CD4-positive, alpha-beta T cell treated with Interleukin-12 subunit alpha and Interleukin-12 subunit beta, for 1 hour (primary cell): Measurements from ENCODE around the gene PI4KA.
"Not testable (repeated sequence)": the region's sequence is repeated elsewhere in the genome, so short reads cannot be mapped to it uniquely, and the experiment has no call there.

Source experiments
- DNase-seq: peaks from one replicate; pipeline ENCODE4 v3.0.0-alpha.2; 2020

The PI4KA gene

GRCh38 chr22:20844055-20845037, 14.3 kb downstream of the PI4KA start:
- DNase-seq = no peak

GRCh38 chr22:20843501-20843900, 15.1 kb downstream of the PI4KA start:
- DNase-seq = no peak

GRCh38 chr22:20840646-20841371, 17.8 kb downstream of the PI4KA start:
- DNase-seq = no peak

GRCh38 chr22:20839837-20840645, 18.6 kb downstream of the PI4KA start:
- no peak for DNase-seq

- DNase-seq = not testable (repeated sequence)
These were observed 19.3 kb downstream of the PI4KA start for GRCh38 chr22:20839354-20839753.

GRCh38 chr22:20836987-20837823, 21.4 kb downstream of the PI4KA start:
- no peak for DNase-seq

GRCh38 chr22:20834725-20835124, 23.9 kb downstream of the PI4KA start:
- no peak for DNase-seq

GRCh38 chr22:20834206-20834605, 24.4 kb downstream of the PI4KA start:
- no peak for DNase-seq

GRCh38 chr22:20833225-20833665, 25.4 kb downstream of the PI4KA start:
- no peak for DNase-seq

- DNase-seq = no peak
These were observed 29.0 kb downstream of the PI4KA start for GRCh38 chr22:20829491-20830134.

- DNase-seq = not testable (repeated sequence)
These were observed 32.0 kb downstream of the PI4KA start for GRCh38 chr22:20826373-20827152.

GRCh38 chr22:20825624-20826023, 33.0 kb downstream of the PI4KA start:
- no peak for DNase-seq

GRCh38 chr22:20825216-20825615, 33.4 kb downstream of the PI4KA start:
- not testable (repeated sequence) for DNase-seq

GRCh38 chr22:20823264-20823663, 35.3 kb downstream of the PI4KA start:
- no peak for DNase-seq

GRCh38 chr22:20822240-20822639, 36.4 kb downstream of the PI4KA start:
- DNase-seq = no peak

- DNase-seq = not testable (repeated sequence)
These were observed 36.8 kb downstream of the PI4KA start for GRCh38 chr22:20821717-20822239.

GRCh38 chr22:20819471-20819870, 39.1 kb downstream of the PI4KA start:
- no peak for DNase-seq

- no peak for DNase-seq
These were observed 40.1 kb downstream of the PI4KA start for GRCh38 chr22:20818471-20818870.

GRCh38 chr22:20816559-20816958, 42.1 kb downstream of the PI4KA start:
- DNase-seq = no peak

GRCh38 chr22:20815477-20816050, 43.0 kb downstream of the PI4KA start:
- no peak for DNase-seq
